Nucleus accumbens (tissue), 56 donors: ENCODE data around the gene AGPAT1.

Experiments
- DNase-seq, 56 donors: peaks; one replicate each; lab custom pipeline; 2025; lab: John Stamatoyannopoulos, UW

AGPAT1 gene

GRCh38 chr6:32128751-32129296 lies 47.1 kb downstream of the AGPAT1 start:
- DNase-seq: peak in 1 of 56 donors; percentile 16

GRCh38 chr6:32127717-32128592 lies 47.9 kb downstream of the AGPAT1 start, which contains the start of gene ATF6B:
Gene ATF6B (minus strand): TSS chr6:32128246. CDS start chr6:32128207, 39 bp downstream.
- peak; percentile 80 to 100 (median 98) for DNase-seq

- no peak for DNase-seq
Measured at GRCh38 chr6:32127409-32127716, 48.5 kb downstream of the AGPAT1 start.

- DNase-seq: peak in 13 of 56 donors; percentile 11 to 60 (median 30)
Measured at GRCh38 chr6:32126880-32127279, 49.0 kb downstream of the AGPAT1 start.

- no peak for DNase-seq
Measured at GRCh38 chr6:32123681-32124080, 52.2 kb downstream of the AGPAT1 start.

GRCh38 chr6:32120573-32121059 lies 55.3 kb downstream of the AGPAT1 start:
- DNase-seq: no peak

- DNase-seq: peak; percentile 14 to 92 (median 70)
Measured at GRCh38 chr6:32118782-32119628, 56.9 kb downstream of the AGPAT1 start.
